GM21360 (cell line): ENCODE data around the gene L2HGDH.

ENCODE experiments used
- ATAC-seq: cut with Tn5 transposase; IDR thresholded peaks from one replicate; pipeline ENCODE4 v1.9.1; 2021; ENCODE audit warnings: mild to moderate bottlenecking, moderate library complexity; ENCODE audit not compliant: unreplicated experiment

The L2HGDH gene

DNA sequence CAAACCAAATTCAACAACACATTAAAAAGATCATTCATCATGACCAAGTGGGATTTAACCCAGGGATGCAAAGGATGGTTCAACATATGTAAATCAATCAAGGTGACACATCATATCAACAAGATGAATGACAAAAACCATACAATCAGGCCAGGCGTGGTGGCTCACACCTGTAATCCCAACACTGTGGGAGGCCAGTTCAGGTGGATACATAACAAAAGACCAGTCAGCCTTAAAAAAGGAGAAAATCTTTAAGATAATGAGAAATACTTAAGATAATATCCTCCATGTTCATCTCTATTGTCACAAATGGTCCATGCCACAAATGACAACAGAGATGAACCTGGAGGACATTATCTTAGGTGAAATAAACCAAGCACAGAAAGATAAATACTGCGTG, 12.4 kb downstream of the L2HGDH start:
- no peak for ATAC-seq

DNA sequence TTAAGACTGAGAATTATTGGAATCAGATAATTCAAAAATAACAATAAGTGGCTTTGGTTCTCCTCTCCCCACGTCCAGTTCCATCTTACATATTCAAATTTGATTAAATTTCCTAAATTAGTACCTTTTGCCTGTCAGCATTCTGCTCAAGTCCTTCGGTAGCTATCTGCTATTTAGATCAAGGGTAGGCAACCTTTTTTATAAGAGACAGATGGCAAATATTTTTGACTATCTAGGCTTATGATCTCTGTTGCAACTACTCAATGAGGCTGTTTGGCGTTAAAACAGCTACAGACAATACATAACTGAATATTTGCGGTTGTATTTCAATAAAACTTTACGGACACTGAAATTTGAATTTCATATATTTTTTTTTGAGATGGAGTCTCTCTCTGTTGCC, 21.7 kb downstream of the L2HGDH start:
- no peak for ATAC-seq

DNA sequence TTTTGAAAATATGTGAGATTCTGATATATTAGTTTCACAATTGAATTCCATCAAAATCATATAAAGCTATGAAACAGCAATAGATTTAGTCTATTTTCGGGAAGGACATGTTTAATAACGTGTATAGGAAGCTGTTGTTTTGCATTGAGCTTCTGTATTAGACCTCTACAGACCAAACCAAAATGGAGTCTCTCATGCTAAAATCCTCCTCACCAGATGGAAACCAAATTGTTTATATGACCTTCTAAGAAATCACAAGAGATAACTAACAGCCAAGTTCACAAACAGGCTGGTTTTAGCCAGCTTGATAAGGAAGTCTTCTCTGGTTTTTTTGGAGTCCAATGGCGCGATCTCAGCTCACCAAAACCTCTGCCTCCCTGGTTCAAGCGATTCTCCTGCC, 23.9 kb downstream of the L2HGDH start:
- no peak for ATAC-seq

DNA sequence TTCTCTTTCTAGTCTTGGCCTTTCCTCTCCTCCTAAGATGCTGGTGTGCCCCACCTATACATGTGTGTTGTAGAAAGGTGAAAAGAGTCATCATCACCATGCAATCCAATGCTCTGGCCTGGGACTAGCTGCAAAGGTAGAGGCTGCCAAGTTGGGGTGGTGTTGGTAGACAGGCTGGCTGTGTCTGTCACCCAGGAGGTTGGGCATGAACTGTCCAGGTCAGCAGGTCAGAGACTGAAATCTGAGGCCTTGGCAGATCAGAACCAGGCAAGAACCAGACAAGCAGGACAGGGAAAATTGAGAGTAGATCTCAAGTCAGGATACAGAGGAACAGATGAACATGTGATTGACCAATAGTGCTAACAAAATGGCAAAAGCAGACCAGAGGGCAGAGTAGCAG, 26.2 kb downstream of the L2HGDH start:
- no peak for ATAC-seq

DNA sequence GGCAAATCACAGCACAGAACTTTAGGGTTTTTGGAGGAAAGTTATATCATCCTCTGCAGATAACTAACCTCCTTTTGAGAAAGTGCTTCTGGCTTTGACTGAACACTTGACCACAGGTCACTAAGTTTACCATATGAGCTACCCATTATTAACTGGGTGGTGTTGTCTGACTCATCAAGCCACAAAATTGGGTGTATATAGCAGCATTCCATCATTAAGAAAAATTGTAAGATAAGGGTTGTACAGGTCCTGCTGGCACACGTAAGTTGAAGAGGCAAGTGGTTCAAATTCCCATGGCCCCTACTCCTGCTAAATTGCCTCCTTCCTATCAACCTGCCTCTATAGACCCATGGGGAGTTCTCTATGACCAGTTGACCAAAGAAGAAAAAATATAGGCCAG, 39.5 kb downstream of the L2HGDH start:
- ATAC-seq: no peak

DNA sequence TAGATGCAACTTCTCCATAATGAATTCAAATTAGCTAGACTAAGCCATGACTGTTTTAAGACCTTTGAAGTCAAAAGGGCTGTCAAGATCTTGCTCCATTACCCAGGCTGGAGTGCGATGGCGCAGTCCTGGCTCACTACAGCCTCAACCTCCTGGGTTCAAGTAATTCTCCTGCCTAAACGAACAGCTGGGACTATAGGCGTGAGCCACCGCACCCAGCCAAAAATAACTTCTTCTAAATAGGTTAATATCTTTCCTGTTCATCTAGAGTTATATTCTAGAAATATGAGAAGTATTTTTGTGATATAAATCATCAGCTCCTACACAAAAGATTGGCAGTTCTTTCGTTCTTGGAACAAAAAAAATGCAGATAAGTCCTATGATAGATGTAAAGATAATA, 41.1 kb downstream of the L2HGDH start:
- no peak for ATAC-seq

DNA sequence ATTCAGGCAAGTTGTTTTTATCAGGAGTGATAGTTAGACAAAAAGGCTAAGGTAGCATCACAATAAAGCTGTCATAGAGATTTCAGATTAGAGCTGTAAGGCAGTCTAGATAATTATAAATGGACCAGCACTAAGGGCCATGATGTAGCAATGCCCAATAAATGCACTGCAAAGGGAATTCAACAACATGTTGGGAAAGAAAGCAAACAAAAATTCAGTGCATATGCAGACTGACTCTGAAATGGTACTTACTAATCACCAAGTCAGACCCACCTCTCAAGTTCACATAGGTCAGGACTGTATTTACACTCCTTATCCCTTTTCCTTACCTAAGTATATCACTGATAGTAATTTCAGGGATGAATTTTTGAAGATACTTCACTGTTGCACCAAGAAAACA, 47.0 kb downstream of the L2HGDH start:
- no peak for ATAC-seq

DNA sequence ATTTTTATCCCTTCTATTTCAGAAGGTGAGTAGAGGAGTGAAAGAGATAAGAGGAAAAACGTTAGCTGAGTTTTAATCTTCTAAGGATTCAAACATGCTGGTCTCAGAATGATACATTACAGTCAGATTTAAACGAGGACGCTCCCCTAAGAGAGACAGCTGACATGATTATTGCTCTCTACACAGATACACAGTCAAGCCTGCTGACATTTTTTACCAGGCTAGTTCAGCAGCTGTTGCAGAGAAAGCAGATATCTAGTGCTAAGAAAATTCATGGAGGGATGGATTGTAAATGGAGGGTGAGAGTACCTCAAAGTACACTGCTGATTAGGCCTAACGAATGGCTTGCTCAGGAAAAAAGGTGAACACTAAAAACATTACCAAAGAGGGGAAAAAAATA, 48.7 kb downstream of the L2HGDH start:
- no peak for ATAC-seq

DNA sequence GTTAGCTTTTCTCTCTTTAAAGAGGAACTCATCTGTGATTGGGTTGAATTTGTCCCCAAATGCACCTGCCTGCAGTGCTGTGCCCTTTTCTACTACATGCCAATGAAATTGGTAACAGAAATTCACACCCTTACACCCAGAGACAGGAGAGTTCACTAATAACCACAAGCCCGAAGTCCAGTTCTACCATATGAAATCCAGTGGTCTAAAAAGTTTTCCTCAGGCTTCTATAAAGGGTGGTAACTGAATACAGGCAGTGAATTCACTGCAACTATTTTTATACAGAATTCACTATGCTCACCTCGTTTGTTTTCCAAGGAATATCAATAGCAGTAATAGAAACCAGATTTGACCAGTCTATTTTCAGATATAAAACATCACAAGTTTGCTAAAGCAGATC, 49.2 kb downstream of the L2HGDH start:
- ATAC-seq: no peak

DNA sequence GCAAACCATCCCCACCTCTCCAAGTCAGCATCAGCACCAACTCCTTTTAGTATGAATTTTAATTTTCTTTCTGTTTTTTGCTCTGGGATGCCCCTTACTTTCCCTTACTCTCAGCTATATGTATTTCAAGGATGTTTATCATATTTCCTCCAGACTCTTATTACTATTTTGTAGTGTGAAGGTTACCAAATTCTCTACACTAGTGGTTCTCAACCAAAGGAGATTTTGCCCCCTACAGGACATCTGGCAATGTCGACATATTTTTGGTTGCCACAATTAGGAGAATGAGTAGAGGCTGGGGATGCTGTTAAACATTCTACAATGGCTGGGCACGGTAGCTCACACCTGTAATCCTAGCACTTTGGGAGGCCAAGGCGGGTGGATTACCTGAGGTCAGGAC, 51.5 kb downstream of the L2HGDH start:
- ATAC-seq: no peak

DNA sequence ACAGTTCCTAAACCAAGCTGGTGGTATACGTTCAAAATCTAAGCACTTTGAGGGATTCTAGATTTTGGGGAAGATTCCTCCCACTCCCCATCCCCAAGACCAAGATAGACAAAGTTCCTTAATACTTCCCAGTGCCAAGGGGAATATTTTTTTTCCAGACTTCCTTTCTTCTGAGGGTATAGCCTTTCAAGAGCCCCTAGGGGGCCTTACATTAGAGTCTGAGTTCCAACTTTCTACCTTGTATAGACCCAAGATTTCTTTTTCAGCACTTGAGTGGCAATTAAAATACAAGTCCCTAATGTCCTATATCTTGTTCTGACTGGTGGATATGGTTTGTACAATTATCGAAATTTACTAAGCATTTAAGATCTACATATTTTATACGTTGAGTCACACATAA, 52.0 kb downstream of the L2HGDH start:
- no peak for ATAC-seq

DNA sequence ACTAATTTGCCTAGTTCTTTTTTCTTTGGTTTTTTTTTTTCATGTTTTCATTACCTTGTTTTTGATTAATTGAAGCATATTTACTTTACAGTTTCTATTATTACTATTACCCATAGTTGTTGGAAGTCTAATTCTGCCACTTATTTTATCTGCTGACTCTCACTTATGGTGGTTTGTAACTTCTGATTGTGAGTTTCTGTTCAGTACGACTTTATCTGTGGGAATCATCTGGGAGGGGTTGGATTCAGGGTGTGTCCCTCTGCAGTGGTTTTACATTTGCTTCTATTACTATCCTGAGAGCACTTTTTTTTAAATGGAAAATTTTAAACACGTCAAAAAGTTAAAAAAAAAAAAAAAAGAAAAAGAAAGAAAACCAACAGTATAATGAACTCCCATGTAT, 54.3 kb downstream of the L2HGDH start:
- no peak for ATAC-seq

DNA sequence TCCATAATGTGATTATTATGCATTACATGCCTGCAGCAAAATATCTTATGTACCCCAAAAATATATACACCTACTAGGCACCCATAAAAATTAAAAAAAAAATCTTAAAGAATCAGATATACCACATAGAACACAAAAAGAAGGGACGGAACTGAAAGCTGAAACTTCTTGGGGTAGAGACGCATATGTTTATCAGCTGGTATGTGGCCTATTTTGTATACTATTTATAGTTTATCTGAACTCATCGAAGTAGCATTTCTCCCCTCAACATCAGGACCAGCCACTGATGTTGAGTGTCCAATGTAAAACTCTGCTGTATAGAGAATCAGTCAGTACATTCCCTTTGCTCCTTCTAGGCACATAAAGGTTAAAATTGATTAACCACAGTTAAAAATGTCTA, 57.8 kb downstream of the L2HGDH start:
- no peak for ATAC-seq

DNA sequence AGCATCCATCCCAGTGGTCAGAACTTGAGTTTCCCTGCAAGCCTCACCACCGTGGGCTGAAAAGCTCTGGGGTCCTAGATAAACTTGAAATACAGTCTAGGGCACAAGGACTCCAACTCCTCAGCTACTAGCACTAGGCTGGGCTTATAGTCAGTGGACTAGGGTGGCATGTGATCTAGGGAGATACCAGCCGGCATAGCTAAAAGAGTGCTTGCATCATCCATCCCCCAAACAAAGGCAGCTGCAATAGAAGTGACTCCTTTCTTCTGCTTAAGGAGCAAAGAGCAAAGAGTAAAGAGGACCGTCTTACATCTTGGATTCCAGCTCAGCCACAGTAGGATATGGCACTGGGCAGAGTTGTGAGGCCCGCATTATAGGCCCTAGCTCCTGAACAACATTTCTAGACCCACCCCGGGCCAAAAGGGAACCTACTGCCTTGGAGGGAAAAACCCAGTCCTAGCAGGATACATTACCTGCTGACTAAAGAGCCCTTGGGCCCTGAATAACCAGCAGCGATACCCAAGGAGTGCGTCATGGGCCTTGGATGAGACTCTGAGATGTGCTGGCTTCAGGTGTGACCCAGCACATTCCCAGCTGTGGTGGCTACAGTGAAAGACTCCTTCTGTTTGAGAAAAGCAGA, 62.8 kb downstream of the L2HGDH start:
- ATAC-seq: no peak

DNA sequence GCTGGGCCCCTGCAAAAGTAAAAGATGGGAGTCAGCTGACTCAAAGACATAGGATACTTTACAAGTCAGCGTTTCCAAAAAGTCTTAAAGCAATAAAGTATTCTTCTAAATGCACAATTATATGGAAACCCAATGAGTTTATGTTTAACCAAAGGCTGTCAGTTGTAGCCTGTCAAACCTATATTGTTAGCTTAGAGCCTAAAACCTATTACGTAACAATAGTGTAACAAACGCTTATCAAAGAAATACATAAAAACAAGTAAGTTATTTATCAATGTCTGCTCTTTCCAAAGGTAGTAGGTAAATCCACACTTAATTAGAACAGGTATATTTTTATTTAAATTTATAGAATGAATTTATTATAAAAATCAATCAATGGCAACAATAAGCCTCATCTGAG, 64.8 kb downstream of the L2HGDH start:
- no peak for ATAC-seq

DNA sequence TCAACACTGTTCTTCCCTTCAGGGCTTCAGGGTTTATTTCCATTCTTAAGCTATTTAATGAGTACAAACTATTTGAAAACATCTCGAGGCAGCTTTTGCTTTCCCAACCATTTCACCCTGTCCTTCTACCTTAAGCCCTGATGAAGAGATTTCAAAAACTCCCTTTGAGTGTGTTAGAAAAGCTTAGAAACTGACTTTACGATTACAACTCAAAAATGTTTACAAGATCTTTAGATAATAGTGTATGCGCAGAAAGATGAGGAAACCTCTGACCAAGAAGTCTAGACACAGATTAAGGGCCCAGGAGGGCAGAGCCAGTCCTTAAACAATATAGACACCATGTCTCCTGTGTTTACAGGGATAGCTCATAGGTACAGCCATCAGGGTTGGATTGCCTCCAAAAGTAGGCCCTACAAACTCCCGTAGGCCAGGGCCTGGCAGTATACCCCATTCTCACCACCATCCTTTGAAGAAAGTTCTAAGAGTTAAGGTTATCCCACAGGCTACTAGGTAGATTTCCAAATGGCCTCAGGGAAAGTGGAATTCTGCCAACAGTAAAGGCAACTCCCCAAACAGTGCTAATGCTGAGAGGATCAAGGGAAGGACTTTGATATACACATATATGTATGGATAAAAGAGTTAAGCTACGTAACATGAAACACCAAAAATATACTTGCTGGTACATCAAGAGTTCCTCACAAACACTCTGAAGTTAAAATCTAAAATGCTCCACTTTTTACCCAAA, 69.3 kb downstream of the L2HGDH start:
- no peak for ATAC-seq

DNA sequence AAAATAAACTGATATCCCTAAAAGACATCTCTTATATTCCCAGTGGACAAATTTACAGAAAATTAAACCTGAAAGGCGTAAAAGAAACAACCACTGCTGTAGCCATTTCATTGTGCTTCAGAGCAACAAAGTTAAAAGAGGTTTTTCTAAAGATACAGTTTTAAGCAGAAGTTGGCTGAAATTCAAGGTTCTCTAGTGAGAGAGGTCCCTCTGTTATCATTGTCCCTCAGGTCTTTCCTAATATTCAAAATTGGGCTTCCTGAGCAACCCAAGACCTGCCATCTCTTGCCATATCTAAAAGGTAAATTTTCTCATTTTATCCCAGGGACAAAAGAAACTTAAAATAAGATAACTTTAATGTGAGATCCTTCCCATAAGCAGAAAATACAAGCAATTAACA, 69.9 kb downstream of the L2HGDH start:
- no peak for ATAC-seq

DNA sequence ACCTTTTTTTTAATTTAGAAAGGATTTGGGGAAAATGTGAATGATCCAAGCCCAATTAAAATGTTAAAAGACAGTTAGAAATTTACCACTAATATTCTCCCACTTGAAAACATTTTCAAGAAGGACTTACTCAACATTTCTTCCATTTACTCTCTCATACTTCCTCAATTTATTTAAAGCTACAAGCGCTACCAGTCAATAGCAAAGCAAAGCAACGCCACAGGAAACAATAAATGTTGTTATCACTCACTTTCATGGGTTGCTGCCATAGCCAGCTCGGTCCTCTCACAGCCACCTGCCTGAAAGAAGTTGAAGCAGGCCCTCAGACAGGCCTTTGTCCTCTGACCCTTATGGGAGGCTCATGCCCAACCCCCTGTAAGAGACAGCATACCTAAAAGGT, 74.6 kb downstream of the L2HGDH start:
- no peak for ATAC-seq

DNA sequence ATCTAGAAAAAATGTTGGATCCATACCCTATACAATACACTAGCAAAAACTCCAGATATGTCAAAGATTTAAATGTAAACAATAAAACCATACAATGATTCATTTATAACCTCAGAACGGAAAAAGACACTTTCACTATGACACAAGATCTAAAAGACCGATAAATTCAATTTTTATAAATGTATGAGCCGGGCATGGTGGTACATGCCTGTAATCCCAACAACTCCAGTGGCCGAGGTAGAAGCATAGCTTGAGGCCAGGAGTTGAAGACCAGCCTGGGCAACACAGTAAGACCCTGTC, 78.1 kb downstream of the L2HGDH start:
- no peak for ATAC-seq

DNA sequence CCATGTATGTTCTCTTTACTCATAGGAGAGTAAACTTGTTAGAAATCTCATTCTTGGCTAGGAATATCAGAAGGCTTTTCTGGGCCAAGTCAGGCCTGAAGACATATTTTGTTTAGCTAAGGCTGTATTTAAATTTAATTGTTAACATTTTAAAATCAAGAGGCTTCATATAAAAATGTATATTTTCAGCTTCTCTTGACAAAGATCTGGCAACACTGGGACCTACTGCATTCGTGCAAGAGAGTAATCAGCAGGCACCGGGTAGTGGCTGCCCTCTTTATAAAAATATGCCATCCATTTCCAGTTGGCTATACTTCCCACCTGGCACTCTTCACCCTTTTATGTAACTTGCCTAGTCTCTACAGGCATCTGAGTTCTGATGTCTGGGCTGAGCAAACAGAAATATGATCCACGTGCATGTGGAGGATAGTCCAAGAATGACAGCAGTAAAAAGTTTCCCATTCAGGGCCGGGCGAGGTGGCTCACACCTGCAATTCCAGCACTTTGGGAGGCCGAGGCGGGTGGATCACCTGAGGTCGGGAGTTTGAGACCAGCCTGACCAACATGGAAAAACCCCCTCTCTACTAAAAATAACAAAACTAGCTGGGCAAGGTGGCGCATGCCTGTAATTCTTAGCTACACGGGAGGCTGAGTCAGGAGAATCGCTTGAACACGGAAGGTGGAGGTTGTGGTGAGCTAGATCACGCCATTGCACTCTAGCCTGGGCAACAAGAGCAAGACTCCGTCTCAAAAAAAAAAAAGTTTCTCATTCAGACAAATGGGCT, 78.7 kb downstream of the L2HGDH start:
- no peak for ATAC-seq

DNA sequence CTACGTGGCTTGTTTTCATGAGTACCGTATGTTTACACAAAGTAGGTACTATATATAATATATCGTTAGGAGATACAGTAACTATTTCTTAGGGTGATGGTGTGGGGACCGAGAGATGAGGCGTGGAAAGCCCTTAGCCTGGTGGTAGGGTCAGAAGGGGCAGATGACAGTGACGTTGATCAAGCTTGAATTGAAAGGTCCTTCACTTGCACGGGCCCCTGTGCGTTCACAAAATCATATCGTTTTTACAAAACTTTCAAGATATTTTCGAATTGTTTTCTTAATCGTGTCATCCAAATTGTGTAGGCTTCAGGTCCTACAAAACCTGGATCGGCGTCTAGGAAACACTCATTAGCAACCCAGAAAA, 79.8 kb downstream of the L2HGDH start:
- ATAC-seq: no peak

DNA sequence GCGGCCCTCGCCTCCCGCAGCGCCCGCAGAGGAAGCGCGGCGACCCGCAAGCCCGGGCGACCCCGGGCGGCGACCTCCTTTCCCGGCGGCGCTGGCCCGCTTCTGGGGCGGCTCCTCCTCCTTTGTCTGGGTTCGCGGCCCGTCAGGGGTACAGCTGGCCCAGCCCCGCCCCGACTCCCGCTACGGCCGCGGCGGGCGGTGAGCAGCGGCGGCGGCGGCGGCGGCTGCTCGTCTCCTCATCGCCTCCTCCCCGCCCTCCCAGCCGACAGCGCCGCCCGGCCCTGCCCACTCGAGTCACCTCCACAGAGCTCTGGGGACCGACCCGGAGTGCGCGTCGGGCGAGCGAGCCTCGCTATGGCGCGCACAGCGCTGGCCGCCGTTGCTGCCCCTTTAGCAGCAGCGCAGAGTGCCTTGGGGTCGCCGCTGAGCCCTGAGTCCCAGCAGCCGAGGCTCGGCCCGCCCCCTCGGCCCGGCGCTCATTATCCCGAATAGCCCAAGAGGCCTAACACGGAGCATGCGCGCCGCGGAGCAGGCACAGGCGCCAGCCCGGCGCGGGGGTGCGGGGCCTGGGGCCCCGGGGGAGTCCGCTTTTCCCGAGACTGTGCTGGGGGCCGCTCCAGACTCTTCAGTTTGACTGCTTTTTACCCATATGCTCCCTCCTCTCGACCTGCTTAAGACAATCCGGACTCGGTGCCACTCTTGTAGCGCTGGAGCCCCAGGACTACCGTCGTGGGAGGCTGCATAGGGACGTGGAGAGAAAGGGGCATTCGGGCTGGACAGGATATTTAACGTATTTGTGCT, 80.4 kb downstream of the L2HGDH start, which contains the start of gene SOS2:
Gene SOS2 (minus strand): TSS at position 104 of the 801 bp plus-strand sequence. CDS start 295 bp downstream, outside the sequence.
- ATAC-seq: peak; percentile 82
